Amniotic stem cell (primary cell): ENCODE results near the gene PRTG.
A peak's percentile ranks its signal among the peaks of the same experiment; 100 is the strongest.
"Not testable (repeated sequence)": the region's sequence is repeated elsewhere in the genome, so short reads cannot be mapped to it uniquely, and the experiment has no call there.

Source experiments
- DNase-seq: peaks from one replicate; lab custom pipeline; 2025; lab: John Stamatoyannopoulos, UW

Gene PRTG

DNA sequence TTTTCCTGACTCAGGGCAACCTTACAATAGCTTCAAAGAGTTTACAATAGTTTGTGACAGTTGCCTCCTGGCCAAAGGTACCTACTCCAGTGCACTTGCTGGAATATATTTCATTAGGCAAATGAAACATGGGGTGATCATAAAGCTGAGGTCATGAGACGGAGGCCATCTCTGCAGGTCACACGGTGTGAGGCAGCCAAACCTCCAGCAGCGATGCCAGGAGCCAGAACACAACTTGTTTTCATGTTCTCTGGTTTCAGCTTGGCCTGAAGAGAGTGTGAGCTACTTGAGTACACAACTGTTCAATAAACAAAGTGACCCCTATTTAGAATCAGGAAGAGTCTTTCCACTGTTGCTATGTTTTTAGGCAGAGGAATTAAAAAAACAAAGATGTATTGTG is 112.1 kb downstream of the PRTG start:
- DNase-seq: no peak

DNA sequence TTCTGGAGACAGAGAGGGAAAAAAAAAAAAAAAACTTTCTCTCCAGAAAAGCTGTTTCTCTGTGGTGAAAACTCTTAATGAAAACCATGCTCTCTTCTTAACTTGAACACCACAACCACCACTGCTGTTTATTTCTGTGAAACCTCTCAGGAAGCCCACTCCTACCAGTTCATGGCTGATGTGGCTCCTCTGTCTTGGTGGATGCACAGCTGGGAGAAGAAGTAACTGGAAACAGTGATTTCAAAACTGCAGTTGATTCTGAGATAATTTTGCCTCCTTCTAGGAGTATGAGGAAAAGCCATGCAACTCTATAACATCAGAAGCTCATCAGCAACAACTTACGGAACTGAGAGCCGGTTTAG is 114.6 kb downstream of the PRTG start:
- no peak for DNase-seq

DNA sequence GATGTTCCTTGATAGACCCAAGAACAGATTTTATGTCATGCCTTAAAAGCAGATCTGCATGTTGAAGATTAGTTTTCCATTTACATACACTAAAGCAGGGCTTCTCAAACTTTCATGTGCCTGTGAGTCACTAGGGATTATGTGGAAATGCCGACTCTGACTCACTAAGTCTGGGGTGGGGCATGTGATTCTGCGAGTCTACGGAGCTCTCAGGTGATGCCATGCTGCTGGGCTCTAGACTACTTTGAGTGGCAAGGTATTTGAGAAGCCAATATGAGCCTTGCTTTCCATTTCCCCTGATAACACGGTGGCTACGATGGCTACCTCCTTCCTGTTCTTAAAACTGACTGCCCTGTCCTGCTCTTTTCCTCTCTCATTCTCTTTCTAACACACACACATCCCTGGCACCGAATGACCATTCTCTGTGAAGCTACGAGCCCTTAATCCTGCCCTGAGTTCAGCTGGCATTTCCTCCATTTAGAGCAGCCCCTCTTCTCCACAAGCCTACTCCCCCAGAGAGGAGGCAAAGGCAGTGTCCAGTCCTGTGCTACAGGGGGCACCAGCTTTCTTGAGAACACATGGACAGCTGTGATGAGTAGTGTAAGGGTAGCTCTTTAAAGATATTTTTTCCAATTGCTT is 115.1 kb downstream of the PRTG start:
- DNase-seq: peak; percentile 75

DNA sequence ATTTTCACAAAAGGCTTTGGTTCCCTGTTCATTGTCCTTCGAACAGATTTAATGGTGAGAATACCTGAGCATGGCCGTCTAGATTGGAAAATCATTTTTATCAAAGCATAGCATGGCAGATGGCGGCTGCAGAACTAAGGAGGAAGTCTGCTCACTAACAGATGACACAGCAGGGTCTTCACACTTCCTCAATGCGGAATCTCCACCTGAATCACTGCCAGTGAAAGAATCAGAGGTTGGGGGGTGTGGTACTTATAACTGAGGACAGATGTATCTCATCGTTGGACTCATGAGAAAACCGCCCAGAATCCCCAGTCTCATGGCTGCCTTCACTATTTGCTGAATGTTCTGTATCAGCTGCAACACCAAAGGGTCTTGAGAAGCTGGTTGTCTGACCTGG is 123.2 kb downstream of the PRTG start:
- no peak for DNase-seq

DNA sequence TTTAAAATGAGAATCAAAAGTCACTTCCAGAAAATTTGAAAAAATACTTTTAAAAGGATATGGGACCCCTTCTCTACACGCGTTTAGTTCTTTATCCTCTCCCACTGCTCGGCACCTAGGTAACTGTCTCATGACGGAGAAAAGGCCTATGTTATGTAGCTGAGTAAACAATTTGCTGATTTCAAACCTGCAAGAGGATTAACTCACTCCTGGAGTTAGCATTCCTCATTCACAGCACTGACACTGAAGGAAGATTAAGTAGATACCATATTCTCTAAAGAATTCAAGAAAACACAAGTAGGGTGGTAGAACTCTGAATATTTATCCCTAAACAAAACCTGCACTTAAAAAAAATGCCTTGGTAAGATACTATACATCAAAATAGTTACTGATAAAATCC is 124.6 kb downstream of the PRTG start:
- DNase-seq: no peak

DNA sequence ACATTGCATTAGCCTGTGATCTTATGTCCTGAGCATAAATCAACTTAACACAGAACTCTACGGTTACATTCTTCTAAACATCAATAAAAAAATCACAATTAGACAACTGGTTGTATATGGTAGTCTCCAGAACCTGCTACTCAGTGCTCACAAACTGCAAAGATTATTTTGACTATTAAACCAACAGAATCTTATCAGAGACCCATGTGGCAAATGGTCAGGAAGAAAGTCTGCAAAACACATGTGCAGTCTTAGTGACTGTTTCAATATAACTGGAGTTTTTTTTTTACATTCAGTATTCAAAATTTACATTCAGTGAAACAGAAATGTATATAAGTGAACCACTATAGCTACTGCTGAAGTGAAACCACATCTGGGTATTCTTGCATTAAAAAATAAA is 127.5 kb downstream of the PRTG start:
- no peak for DNase-seq

DNA sequence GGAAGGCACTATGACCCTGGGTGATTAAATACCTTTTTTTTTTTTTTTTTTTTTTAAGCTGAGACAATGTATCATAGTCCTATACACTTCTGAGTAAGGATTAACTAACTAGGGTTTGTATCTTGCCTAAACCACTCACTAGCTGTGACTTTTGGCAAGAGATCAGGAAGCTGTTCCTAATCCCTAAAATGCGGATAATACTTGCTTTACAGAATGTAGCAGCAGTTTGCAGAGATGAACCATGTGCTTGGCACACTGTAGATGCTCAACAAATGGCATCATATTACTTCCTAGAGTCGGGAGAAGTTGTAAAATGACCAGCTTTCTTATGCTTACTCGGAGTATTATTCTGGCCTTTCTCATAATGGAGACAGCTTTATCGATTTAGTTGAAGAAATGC is 129.2 kb downstream of the PRTG start:
- no peak for DNase-seq

DNA sequence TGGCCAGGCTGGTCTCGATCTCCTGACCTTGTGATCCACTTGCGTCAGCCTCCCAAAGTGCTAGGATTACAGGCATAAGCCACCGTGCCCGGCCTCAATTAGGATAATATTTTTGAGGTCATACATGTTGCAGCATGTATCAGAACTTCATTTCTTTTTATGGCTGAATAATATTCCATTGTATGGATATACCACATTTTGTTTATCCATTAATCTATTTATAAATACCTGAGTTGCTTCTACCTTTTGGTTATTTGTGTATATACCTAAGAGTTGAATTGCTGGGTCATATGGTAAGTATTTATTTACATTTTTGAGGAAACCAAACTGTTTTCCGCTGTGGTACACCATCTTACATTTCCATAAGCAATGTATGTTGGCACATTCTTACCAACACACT is 136.7 kb downstream of the PRTG start:
- DNase-seq: no peak

DNA sequence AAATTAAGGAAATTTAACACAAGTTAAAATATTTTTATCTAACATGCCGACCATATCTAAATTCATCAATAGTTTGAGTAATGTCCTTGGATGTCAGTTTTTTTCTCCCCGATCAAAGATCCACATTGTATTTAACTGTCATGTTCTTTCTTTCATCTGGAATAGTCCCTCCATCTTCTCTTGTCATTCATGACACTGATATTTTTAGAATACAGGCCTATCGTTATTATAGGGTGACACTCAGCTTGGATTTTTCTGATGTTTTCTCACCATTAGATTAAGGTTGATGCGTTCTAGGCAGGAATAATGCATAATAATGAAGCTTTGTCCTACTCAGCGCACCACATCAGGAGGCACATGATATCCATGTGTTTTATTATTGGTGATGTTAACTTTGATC is 141.6 kb downstream of the PRTG start:
- no peak for DNase-seq

DNA sequence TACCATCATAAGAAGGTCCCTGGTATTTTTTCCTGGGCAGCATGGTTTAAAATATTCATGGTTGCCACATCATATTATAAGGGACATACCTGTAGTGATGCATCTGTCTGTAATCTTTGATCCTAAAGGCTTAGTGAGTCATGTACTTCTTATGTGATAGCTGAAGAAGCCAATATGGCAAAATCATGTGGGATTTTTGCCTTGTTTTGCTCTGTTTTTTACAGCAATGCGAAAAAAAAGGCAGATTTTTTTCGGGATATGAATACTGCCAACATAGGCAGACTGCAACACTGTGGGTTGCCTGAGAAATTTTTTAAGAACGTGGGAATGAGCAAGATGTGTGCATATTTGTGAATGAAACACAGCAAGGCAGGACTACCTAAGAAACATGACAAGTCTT is 143.5 kb downstream of the PRTG start:
- no peak for DNase-seq

DNA sequence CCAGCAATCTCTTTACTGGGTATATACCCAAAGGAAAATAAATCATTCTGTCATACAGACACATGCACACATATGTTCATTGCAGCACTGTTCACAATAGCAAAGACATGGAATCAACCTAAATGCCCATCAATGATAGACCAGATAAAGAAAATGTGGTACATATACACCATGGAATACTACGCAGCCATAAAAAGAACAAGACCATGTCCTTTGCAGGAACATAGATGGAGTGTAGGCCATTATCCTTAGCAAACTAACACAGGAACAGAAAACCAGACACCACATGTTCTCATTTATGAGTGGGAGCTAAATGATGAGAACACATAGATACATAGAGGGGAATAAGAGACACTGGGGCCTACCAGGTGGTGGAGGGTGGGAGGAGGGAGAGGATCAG is 149.9 kb downstream of the PRTG start:
- not testable (repeated sequence) for DNase-seq

DNA sequence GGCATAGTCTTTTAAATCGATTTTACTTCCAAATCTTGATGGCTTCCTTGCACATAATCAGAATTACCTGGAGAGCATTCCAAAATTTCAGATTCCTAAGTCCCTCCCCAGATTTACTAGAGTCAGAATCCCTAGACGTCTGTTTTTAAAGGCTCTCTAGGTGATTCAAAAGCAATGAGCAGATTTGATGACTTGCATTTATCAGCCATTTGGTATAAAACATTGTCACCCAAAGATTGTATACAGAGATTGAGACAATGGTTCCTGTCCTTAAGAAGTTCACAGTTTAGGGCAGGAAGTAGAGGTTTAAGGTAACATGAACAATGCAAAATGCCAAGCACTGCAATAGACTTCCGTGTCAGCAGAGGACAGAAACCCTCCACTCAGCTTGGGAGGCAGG is 152.2 kb downstream of the PRTG start:
- DNase-seq: no peak

DNA sequence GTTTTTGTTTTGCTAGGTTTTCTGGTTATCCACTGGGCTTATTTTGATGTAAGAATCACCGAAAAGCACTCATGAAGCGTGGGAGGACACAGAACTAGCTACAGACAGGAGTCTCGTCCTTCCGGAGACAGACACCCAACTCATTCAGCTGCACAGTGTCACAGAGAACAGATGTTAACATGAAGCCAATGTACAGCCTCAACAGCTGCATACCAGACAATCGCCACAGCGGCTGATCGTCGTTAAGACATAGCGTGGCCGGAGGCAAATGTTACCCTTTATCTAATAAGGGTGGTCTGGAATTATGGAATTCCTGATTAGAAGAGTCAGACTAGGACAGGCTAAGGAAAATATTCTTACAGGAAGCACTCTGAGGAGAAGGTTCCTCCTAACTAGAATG is 153.7 kb downstream of the PRTG start:
- DNase-seq: no peak

DNA sequence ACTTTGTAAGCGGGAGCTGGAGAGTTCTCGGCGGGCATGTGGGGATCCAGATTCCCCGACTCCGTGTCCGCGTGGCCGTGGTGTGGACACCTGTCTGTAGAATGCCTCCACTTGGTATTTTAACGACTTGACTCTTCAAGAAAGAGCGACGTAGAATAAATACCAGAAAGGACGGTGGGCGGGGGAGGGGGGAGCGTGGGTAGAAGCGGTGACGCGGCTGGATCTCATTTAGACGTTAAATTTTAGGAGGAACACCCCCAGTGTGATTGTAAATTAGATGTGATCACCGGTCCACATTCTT is 154.2 kb downstream of the PRTG start:
- DNase-seq: no peak

DNA sequence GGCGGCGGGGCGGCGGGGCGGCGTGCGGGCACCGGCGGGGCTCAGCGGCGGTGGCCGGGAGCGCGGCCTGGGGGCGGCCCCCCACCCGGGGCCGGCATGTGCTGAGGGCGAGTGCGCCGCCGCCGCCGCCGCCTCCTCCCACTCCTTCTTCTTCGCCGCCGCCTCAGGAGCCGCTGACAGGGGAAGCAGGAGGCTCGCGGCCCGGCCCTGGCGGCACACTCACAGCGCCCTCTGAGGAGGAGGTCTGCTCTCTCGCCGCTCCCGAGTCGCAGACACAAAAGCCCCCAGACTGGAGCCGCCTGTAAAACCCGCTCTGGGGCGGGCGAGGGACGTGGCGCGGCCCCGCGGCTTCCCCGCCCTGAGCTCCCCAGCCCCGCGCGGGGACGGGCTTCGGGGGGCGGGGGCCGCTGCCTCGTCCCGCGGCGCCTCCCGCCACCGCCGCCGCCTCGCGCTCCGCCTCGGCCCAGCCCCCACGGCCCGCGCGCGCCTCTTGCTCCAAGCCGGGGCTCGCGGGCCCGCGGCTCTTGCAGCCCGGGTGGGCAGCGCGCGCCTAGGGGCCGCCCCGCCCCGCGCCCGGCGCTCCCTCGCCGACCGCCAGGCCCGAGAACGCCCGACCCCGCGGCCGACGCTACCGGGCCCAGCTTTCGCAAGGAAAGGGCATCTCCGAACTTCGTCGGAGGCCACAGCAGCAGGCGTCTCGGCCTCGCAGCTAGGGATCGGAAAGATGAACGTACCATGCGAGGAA is 154.7 kb downstream of the PRTG start, which contains the start of gene PYGO1:
PYGO1 (minus strand) TSS at position 276 of the 745 bp plus-strand sequence. CDS start 462 bp downstream, outside the sequence.
- peak; percentile 34 for DNase-seq

DNA sequence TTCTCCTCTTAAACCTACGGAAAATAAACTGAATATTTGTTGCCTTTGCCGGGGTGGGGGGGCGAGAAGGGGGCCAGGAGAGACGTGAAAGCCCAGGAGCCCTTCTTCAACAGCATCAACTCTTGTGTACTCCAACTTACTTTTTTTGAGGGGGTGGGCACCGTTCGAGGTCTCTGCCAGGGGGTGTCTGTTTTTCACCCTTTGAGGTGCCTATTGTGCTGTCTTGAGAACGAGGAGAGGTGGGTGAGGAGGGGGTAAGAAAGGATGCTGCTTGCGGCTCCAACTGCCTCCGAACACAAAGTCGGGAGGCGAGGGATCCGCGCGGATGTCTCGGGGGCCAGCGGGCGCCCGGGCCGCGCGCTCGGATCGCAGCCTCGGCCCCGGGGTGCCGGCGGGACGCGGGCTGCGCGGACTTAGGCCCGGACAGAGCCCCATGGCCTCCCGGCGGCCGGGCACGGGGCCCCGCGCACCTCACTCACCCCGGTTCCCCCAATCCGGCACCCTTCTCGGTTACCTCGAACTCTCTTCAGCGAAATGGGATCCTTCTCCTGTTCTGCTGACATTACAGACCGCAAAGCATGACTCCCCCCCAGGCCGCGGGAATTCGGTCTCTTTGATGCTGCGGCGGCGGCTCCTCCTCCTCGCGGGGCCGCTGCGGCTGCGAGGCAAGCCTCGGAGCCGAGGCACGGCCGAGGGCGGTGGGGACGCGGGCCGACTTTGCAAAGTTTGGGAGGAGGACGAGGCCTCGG is 155.5 kb downstream of the PRTG start:
- DNase-seq: no peak

DNA sequence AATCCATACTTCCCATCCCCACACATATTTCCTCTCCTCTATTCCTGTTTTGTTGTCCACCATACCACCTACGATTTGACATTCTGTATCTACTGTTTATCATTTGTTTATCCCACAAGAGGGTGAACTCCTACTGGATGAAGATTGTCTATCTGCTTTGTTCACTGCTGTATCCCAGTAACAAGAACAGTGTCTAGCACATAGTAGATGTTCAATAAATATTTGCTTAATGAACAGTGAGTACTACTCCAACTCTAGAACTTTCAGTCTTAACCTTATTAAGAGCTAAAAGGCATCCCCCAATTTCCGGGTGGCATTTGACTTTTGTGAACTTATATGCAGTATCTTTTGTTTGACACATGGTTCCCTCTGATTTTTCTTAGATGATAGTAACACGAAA is 156.1 kb downstream of the PRTG start:
- DNase-seq: no peak

DNA sequence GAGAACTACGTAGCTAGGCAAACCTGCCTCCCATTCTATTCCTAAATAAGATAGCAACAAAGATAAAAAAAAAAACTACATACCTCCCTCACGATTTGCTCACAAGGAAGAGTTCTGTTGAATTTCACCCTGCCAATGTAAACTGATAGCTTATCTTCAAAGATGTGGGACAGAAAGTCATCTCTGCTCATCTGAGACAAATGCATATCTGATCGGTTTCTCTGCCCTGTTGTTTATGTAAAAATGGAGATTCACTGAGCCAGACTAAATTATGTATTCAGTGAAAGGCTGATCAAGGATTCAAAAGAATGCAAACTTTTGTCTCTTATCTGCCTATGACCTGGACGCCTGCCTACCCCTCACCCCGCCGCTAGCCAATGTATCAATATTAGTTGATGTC is 166.0 kb downstream of the PRTG start:
- no peak for DNase-seq

DNA sequence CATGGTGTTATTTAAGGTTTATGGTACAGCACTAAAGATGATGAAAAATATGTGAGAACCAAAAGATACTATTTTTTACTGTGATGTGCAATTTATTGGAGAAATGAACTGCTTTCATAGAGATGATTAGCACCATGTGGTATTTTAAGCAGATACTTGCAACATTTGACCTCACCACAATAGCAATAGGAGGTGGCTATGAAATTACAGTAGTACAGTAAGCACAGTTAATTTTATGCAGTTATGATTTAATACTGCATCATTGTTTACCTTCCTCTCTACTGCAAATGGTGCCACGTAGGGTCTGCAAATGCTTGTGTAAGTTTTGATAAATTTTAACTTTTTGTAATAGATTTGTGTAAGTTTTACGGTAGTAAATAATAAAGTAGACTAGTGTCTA is 168.9 kb downstream of the PRTG start:
- no peak for DNase-seq

DNA sequence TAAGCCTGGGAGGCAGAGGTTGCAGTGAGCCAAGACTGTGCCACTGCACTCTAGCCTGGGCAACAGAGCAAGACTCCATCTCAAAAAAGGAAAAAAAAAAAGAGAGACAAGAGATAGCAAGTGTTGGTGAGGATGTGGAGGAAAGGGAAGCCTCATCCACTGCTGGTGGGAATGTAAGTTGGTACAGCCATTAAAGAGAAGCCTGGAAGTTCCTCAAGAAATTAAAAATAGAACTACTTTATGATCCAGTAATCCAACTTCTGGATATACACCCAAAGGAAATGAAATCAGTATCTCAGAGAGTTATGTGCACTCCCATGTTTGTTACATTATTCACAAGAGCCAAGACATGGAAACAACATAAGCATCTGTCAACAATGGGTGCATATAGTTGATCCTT is 169.7 kb downstream of the PRTG start:
- DNase-seq: no peak

DNA sequence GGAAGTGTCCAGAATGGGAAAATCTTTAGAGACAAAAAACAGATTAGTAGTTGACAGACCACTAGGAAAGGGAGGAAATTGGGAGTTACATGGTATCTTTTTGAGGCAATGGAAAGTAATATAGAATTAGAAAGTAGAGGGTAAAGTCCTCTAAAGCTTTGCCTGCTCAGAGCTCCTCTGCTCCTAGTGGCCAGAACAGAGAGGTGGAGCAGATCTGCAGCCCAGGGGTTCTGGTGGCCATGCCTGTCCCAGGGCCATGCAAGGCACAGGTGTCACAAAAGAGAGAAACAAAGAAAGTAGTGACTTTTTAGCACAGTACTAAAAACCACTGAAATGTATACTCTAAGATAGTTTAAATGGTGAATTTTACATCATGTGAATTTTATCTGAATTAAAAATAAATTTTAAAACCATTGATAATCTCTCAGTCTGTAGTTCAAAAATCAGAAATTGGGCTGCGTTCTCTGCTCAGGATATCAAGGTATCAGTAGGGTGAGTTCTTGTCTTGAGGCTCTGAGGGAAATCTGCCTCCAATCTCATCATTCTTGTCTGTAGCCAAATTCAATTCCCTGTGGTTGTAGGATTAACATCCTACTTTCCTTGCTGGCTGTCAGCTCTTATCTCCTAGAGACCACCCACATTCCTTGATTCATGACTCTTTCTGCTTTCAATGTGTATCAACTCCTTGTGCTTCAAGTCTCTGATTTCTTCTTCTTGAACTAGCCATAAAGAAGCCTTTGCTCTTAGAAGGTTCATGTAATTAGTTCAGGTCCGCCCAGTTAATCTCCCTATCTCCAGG is 178.4 kb downstream of the PRTG start:
- no peak for DNase-seq

DNA sequence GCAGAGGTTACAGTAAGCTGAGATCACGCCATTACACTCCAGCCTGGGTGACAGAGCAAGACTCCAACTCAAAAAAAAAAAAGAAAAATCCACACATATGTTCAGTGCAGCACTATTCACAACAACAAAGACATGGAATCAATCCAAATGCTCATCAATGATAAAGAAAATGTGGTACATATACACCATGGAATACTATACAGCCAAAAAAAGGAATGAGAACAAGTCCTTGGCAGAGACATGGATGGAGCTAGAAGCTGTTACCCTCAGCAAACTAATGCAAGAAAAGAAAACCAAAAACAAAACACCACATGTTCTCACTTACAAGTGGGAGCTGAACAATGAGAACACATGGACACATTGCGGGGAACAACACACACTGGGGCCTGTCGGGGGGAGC is 180.4 kb downstream of the PRTG start:
- DNase-seq: no peak
